WTC11 (cell line): ENCODE results near the gene FUZ. TPM values are rescaled to one million over a fixed set of nuclear protein-coding genes. Genes with fewer than 3 reads are reported as not detected.

Source experiments
- ATAC-seq: fragments of 200-7000 bp; cut with Tn5 transposase; 2 replicates; pipeline ENCODE4 v1.10.0; 2021; ENCODE audit warnings: mild to moderate bottlenecking, moderate library complexity
- CTCF ChIA-PET: fragments of 300-600 bp; sonication (Branson Sonifier 250); formaldehyde crosslinking; loops from one replicate; lab custom pipeline; 2021; ENCODE audit warnings: antibody characterized with exemption; lab: Charles Lee
- POLR2A ChIA-PET: fragments of 350-600 bp; sonication (Branson Sonifier 250); formaldehyde crosslinking; loops from one replicate; lab custom pipeline; 2021; ENCODE audit warnings: antibody characterized with exemption; lab: Charles Lee
- DNase-seq: peaks from one replicate; pipeline ENCODE4 v3.0.0; 2021; ENCODE audit warnings: low spot score
- H3K27ac Mint-ChIP-seq: 2 replicates; pipeline ENCODE4 v1.8.0; 2021; ENCODE audit warnings: mixed read lengths
- H3K27me3 Mint-ChIP-seq: 2 replicates; pipeline ENCODE4 v1.8.0; 2021; ENCODE audit warnings: low read depth, mild to moderate bottlenecking, moderate library complexity, mixed read lengths
- H3K36me3 Mint-ChIP-seq: 2 replicates; pipeline ENCODE4 v1.8.0; 2021; ENCODE audit warnings: mixed read lengths
- H3K4me1 Mint-ChIP-seq: 2 replicates; pipeline ENCODE4 v1.8.0; 2022; ENCODE audit warnings: mixed read lengths
- H3K4me3 Mint-ChIP-seq: 2 replicates; pipeline ENCODE4 v1.8.0; 2021; ENCODE audit warnings: mild to moderate bottlenecking, moderate library complexity, mixed read lengths
- H3K9me3 Mint-ChIP-seq: 2 replicates; pipeline ENCODE4 v1.8.0; 2021; ENCODE audit warnings: mixed read lengths
- ARID4B ChIP-seq: sonication (generic); formaldehyde crosslinking; IDR thresholded peaks from 2 replicates; pipeline ENCODE4 v1.8.0; 2023; ENCODE audit warnings: missing genetic modification reagents, mild to moderate bottlenecking, borderline replicate concordance
- ATF3 ChIP-seq: sonication (generic); formaldehyde crosslinking; conservative IDR thresholded peaks from 2 replicates; pipeline ENCODE4 v1.8.1; 2022; ENCODE audit warnings: mild to moderate bottlenecking, missing genetic modification reagents
- CREB1 ChIP-seq: sonication (generic); formaldehyde crosslinking; IDR thresholded peaks from 2 replicates; pipeline ENCODE4 v1.8.0; 2023; ENCODE audit warnings: mild to moderate bottlenecking, missing genetic modification reagents
- GABPB1 ChIP-seq: sonication (generic); formaldehyde crosslinking; IDR thresholded peaks from 2 replicates; pipeline ENCODE4 v1.8.1; 2023; ENCODE audit warnings: mild to moderate bottlenecking, missing genetic modification reagents
- JUN ChIP-seq: sonication (generic); formaldehyde crosslinking; IDR thresholded peaks from 2 replicates; pipeline ENCODE4 v1.8.0; 2023; ENCODE audit warnings: mild to moderate bottlenecking, missing genetic modification reagents
- NFE2L1 ChIP-seq: sonication (generic); formaldehyde crosslinking; IDR thresholded peaks from 2 replicates; pipeline ENCODE4 v1.8.1; 2023; ENCODE audit warnings: missing genetic modification reagents
- NFYB ChIP-seq: sonication (generic); formaldehyde crosslinking; conservative IDR thresholded peaks from 2 replicates; pipeline ENCODE4 v1.8.0; 2022; ENCODE audit warnings: low read depth, missing genetic modification reagents
- RELA ChIP-seq: sonication (generic); formaldehyde crosslinking; IDR thresholded peaks from 2 replicates; pipeline ENCODE4 v1.8.1; 2022; ENCODE audit warnings: missing genetic modification reagents, mild to moderate bottlenecking, borderline replicate concordance
- ZNF232 ChIP-seq: sonication (generic); formaldehyde crosslinking; IDR thresholded peaks from 2 replicates; pipeline ENCODE4 v1.8.0; 2022; ENCODE audit warnings: mild to moderate bottlenecking, missing genetic modification reagents
- ZNF512 ChIP-seq: sonication (generic); formaldehyde crosslinking; IDR thresholded peaks from 2 replicates; pipeline ENCODE4 v1.8.1; 2022; ENCODE audit warnings: missing genetic modification reagents, borderline replicate concordance
- total RNA-seq: library from RNA; stranded (reverse); gene quantifications from 3 replicates; pipeline ENCODE4 v1.2.3, GENCODE V29; 2021
- TF ChIP-seq, protein P1 (sequence below): fragments of 250-450 bp; sonication (Bioruptor Pico); IDR thresholded peaks from 2 replicates; pipeline ENCODE4 v1.9.0; 2021; ENCODE audit warnings: mild to moderate bottlenecking
- TF ChIP-seq, protein P2 (sequence below): fragments of 250-450 bp; sonication (Bioruptor Pico); conservative IDR thresholded peaks from 2 replicates; pipeline ENCODE4 v1.9.0; 2021; ENCODE audit warnings: mild to moderate bottlenecking
- TF ChIP-seq, protein P3 (sequence below): sonication (generic); formaldehyde crosslinking; IDR thresholded peaks from 2 replicates; pipeline ENCODE4 v1.8.1; 2022; ENCODE audit warnings: mild to moderate bottlenecking, missing genetic modification reagents, moderate library complexity, borderline replicate concordance
- TF ChIP-seq, protein P4 (sequence below): fragments of 250-450 bp; sonication (Bioruptor Pico); IDR thresholded peaks from 2 replicates; pipeline ENCODE4 v1.9.0; 2021; ENCODE audit warnings: mild to moderate bottlenecking, borderline replicate concordance

FUZ gene
- total RNA-seq, 1 experiment from 2014 or later: 35.1 TPM

DNA sequence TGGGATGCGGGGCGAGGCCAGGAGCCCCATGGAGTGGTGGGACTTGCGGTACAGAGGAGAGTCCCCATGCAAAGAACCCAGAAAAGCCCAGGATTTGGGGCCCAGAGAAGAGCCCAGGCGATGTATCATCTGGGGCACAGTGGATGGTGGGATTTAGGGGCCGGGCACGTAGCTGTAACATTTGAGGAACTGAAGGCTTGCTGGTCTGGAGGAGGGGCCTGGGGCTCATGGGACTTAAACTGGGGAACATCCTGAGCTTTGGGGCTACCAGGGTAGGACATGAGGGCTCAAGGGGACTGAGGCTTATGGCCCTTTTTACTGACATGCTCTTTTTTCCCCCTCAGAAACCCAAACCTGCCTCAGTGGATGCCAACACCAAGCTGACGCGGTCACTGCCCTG is 18.5 kb upstream of the FUZ start:
- TF ChIP-seq, protein P1, sequence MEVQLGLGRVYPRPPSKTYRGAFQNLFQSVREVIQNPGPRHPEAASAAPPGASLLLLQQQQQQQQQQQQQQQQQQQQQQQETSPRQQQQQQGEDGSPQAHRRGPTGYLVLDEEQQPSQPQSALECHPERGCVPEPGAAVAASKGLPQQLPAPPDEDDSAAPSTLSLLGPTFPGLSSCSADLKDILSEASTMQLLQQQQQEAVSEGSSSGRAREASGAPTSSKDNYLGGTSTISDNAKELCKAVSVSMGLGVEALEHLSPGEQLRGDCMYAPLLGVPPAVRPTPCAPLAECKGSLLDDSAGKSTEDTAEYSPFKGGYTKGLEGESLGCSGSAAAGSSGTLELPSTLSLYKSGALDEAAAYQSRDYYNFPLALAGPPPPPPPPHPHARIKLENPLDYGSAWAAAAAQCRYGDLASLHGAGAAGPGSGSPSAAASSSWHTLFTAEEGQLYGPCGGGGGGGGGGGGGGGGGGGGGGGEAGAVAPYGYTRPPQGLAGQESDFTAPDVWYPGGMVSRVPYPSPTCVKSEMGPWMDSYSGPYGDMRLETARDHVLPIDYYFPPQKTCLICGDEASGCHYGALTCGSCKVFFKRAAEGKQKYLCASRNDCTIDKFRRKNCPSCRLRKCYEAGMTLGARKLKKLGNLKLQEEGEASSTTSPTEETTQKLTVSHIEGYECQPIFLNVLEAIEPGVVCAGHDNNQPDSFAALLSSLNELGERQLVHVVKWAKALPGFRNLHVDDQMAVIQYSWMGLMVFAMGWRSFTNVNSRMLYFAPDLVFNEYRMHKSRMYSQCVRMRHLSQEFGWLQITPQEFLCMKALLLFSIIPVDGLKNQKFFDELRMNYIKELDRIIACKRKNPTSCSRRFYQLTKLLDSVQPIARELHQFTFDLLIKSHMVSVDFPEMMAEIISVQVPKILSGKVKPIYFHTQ (CRISPR knock-in tag): no peak
- TF ChIP-seq, protein P2, sequence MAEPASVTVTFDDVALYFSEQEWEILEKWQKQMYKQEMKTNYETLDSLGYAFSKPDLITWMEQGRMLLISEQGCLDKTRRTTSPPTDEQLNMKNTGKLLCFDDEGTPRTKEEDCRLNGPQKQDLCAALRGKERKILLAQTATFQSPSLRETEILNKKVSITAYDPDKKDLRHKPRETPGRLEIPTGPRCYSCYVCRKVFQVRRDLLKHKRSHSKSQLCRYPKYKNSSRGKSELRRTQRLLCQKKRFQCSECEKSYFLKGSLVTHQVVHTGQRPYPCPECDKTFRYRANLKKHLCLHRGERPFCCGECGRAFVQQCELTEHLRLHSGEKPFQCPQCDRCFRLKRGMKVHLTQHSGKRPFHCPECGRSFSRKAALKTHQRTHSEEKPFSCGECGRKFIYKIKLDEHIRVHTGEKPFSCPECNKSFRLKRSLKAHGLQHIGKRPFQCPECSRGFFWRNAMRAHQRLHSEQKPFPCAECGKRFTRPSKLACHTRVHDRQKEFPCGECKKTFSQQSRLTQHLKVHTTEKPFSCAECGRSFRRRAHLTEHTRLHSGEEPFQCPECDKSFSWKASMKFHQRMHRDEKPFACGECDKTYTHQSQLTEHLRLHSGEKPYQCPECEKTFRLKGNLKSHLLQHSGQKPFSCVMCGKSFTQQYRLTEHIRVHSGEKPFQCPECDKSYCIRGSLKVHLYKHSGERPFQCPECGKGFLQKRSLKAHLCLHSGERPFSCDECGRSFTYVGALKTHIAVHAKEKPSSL (CRISPR knock-in tag): no peak
- no peak for TF ChIP-seq ATF3 (CRISPR knock-in tag)
- no peak for TF ChIP-seq ZNF232 (CRISPR knock-in tag)
- no peak for TF ChIP-seq JUN (CRISPR knock-in tag)
- no peak for TF ChIP-seq ARID4B
- no peak for TF ChIP-seq ZNF512 (CRISPR knock-in tag)
- TF ChIP-seq, protein P3, sequence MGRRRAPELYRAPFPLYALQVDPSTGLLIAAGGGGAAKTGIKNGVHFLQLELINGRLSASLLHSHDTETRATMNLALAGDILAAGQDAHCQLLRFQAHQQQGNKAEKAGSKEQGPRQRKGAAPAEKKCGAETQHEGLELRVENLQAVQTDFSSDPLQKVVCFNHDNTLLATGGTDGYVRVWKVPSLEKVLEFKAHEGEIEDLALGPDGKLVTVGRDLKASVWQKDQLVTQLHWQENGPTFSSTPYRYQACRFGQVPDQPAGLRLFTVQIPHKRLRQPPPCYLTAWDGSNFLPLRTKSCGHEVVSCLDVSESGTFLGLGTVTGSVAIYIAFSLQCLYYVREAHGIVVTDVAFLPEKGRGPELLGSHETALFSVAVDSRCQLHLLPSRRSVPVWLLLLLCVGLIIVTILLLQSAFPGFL (CRISPR knock-in tag): no peak
- no peak for TF ChIP-seq CREB1 (CRISPR knock-in tag)
- TF ChIP-seq, protein P4, sequence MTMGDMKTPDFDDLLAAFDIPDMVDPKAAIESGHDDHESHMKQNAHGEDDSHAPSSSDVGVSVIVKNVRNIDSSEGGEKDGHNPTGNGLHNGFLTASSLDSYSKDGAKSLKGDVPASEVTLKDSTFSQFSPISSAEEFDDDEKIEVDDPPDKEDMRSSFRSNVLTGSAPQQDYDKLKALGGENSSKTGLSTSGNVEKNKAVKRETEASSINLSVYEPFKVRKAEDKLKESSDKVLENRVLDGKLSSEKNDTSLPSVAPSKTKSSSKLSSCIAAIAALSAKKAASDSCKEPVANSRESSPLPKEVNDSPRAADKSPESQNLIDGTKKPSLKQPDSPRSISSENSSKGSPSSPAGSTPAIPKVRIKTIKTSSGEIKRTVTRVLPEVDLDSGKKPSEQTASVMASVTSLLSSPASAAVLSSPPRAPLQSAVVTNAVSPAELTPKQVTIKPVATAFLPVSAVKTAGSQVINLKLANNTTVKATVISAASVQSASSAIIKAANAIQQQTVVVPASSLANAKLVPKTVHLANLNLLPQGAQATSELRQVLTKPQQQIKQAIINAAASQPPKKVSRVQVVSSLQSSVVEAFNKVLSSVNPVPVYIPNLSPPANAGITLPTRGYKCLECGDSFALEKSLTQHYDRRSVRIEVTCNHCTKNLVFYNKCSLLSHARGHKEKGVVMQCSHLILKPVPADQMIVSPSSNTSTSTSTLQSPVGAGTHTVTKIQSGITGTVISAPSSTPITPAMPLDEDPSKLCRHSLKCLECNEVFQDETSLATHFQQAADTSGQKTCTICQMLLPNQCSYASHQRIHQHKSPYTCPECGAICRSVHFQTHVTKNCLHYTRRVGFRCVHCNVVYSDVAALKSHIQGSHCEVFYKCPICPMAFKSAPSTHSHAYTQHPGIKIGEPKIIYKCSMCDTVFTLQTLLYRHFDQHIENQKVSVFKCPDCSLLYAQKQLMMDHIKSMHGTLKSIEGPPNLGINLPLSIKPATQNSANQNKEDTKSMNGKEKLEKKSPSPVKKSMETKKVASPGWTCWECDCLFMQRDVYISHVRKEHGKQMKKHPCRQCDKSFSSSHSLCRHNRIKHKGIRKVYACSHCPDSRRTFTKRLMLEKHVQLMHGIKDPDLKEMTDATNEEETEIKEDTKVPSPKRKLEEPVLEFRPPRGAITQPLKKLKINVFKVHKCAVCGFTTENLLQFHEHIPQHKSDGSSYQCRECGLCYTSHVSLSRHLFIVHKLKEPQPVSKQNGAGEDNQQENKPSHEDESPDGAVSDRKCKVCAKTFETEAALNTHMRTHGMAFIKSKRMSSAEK: no peak
- no peak for TF ChIP-seq NFE2L1 (CRISPR knock-in tag)
- no peak for TF ChIP-seq NFYB
- no peak for TF ChIP-seq RELA
- TF ChIP-seq GABPB1 (CRISPR knock-in tag): no peak
- DNase-seq (no peak), ATAC-seq (no peak)
- ChIA-PET POLR2A (no interaction called here), CTCF (no interaction called here)
- H3K27me3 Mint-ChIP-seq: no peaks in the 10 kb centered on the region
- H3K27ac Mint-ChIP-seq: no peak overlapping the region
- H3K36me3 Mint-ChIP-seq: peaks cover 23% of the 10 kb centered on the region
- no peaks in the 10 kb centered on the region for H3K9me3 Mint-ChIP-seq
- H3K4me3 Mint-ChIP-seq: no peak overlapping the region
- H3K4me1 Mint-ChIP-seq: no peaks in the 10 kb centered on the region
